IMR-90 (cell line): ENCODE data around the gene AXIN1. TPM values are rescaled to one million over a fixed set of nuclear protein-coding genes. Genes with fewer than 3 reads are reported as not detected.

Experiments used
- ATAC-seq: fragments of 200-7000 bp; cut with Tn5 transposase; 2 replicates; pipeline ENCODE4 v1.9.1; 2020; ENCODE audit warnings: low read depth, mild to moderate bottlenecking, moderate library complexity
- BruUV-seq: library from RNA; stranded (reverse); fragments of 400-500 nt; replicated peaks from 2 replicates; lab custom pipeline; 2021; lab: Mats Ljungman, UMichigan
- CTCF ChIA-PET: fragments of 300-600 bp; formaldehyde crosslinking; extraction: SDS; loops from one replicate; lab custom pipeline; 2021; ENCODE audit warnings: antibody characterized with exemption; lab: Yijun Ruan, JAX
- POLR2A ChIA-PET: fragments of 300-600 bp; sonication (Branson Sonifier 250); formaldehyde crosslinking; loops from one replicate; lab custom pipeline; 2022; ENCODE audit warnings: antibody characterized with exemption; ENCODE audit not compliant: unreplicated experiment; lab: Charles Lee
- DNase-seq: peaks from one replicate; pipeline ENCODE4 v3.0.0; 2013
- H2AFZ ChIP-seq: replicated peaks from 2 replicates; pipeline ENCODE3; 2013; ENCODE audit warnings: low read length, mild to moderate bottlenecking; ENCODE audit not compliant: poor library complexity
- H2AK5ac ChIP-seq: 2 replicates; pipeline ENCODE4 v1.6.1; 2013; ENCODE audit warnings: low read depth, low read length, inconsistent platforms
- H2AK9ac ChIP-seq: replicated peaks from 2 replicates; pipeline ENCODE3; 2013; ENCODE audit warnings: mild to moderate bottlenecking, low read depth, low read length, moderate library complexity; ENCODE audit not compliant: poor library complexity
- H2BK120ac ChIP-seq: 2 replicates; pipeline ENCODE4 v1.6.1; 2013; ENCODE audit warnings: low read depth, low read length, inconsistent platforms
- H2BK15ac ChIP-seq: 3 replicates; pipeline ENCODE4 v1.6.1; 2013; ENCODE audit warnings: low read depth, low read length, inconsistent platforms
- H2BK20ac ChIP-seq: 2 replicates; pipeline ENCODE4 v1.6.1; 2013; ENCODE audit warnings: low read depth, mild to moderate bottlenecking, inconsistent platforms, low read length, moderate library complexity
- H2BK5ac ChIP-seq: 2 replicates; pipeline ENCODE4 v1.6.1; 2013; ENCODE audit warnings: mild to moderate bottlenecking, low read depth, low read length, inconsistent platforms; ENCODE audit not compliant: poor library complexity, severe bottlenecking
- H3K14ac ChIP-seq: replicated peaks from 2 replicates; pipeline ENCODE4 v1.6.1; 2013; ENCODE audit warnings: low read depth, low read length, inconsistent platforms
- H3K18ac ChIP-seq: 2 replicates; pipeline ENCODE4 v1.6.1; 2013; ENCODE audit warnings: low read depth, low read length, control low read depth
- H3K23ac ChIP-seq: 2 replicates; pipeline ENCODE4 v1.6.1; 2013; ENCODE audit warnings: low read depth, low read length, inconsistent platforms
- H3K27ac ChIP-seq: 2 replicates; pipeline ENCODE4 v1.5.1; 2013; ENCODE audit warnings: mild to moderate bottlenecking, control low read depth, low read length; ENCODE audit not compliant: insufficient read depth
- H3K27me3 ChIP-seq: 2 replicates; pipeline ENCODE4 v1.6.1; 2013; ENCODE audit warnings: low read length; ENCODE audit not compliant: control insufficient read depth, insufficient read depth
- H3K36me3 ChIP-seq: 2 replicates; pipeline ENCODE4 v1.6.1; 2013; ENCODE audit warnings: low read length, mixed read lengths; ENCODE audit not compliant: control insufficient read depth, insufficient read depth
- H3K4ac ChIP-seq: 2 replicates; pipeline ENCODE4 v1.6.1; 2013; ENCODE audit warnings: low read depth, low read length, inconsistent platforms
- H3K4me1 ChIP-seq: 2 replicates; pipeline ENCODE4 v1.6.1; 2013; ENCODE audit warnings: low read length, mixed read lengths; ENCODE audit not compliant: control insufficient read depth, insufficient read depth
- H3K4me2 ChIP-seq: 2 replicates; pipeline ENCODE4 v1.6.1; 2013; ENCODE audit warnings: low read depth, mild to moderate bottlenecking, control low read depth, low read length, moderate library complexity
- H3K4me3 ChIP-seq: 2 replicates; pipeline ENCODE4 v1.5.1; 2013; ENCODE audit warnings: low read depth, mild to moderate bottlenecking, control low read depth, low read length, moderate library complexity; ENCODE audit not compliant: insufficient read depth
- H3K56ac ChIP-seq: 2 replicates; pipeline ENCODE4 v1.6.1; 2013; ENCODE audit warnings: low read length, inconsistent platforms; ENCODE audit not compliant: insufficient read depth; ENCODE audit errors: extremely low read depth
- H3K79me1 ChIP-seq, 2 experiments: 2 replicates each; pipeline ENCODE4 v1.6.1; 2013; ENCODE audit warnings: low read length in 2 of 2, inconsistent platforms in 1 of 2, low read depth in 1 of 2
- H3K9ac ChIP-seq: 2 replicates; pipeline ENCODE4 v1.6.1; 2013; ENCODE audit warnings: low read depth, low read length, control low read depth
- H3K9me1 ChIP-seq: 2 replicates; pipeline ENCODE4 v1.6.1; 2013; ENCODE audit warnings: low read length, inconsistent platforms; ENCODE audit not compliant: insufficient read depth
- H3K9me3 ChIP-seq: 2 replicates; pipeline ENCODE4 v1.6.1; 2013; ENCODE audit warnings: low read length; ENCODE audit not compliant: control insufficient read depth, insufficient read depth
- H4K20me1 ChIP-seq: 2 replicates; pipeline ENCODE4 v1.6.1; 2013; ENCODE audit warnings: low read length, inconsistent platforms; ENCODE audit not compliant: insufficient read depth
- H4K5ac ChIP-seq: 2 replicates; pipeline ENCODE4 v1.6.1; 2013; ENCODE audit warnings: mild to moderate bottlenecking, low read depth, low read length, control low read depth
- H4K8ac ChIP-seq, 2 experiments: 2 replicates each; pipeline ENCODE4 v1.6.1; 2013; ENCODE audit warnings: low read depth in 2 of 2, low read length in 2 of 2, control low read depth in 1 of 2, inconsistent platforms in 1 of 2
- H4K91ac ChIP-seq: 2 replicates; pipeline ENCODE4 v1.6.1; 2013; ENCODE audit warnings: low read depth, low read length, inconsistent platforms; ENCODE audit not compliant: insufficient read depth
- ELK1 ChIP-seq: fragments of 150-350 bp; IDR thresholded peaks from 2 replicates; pipeline ENCODE4 v1.6.1; 2016; ENCODE audit warnings: low read depth, mild to moderate bottlenecking, low read length, moderate library complexity, borderline replicate concordance
- MAFK ChIP-seq: IDR thresholded peaks from 2 replicates; pipeline ENCODE4 v1.6.1; 2012; ENCODE audit warnings: low read depth, low read length, improper control_type of control experiment
- MXI1 ChIP-seq: IDR thresholded peaks from 2 replicates; pipeline ENCODE4 v1.6.1; 2012; ENCODE audit warnings: low read depth, mild to moderate bottlenecking, low read length, moderate library complexity, borderline replicate concordance
- RCOR1 ChIP-seq: IDR thresholded peaks from 2 replicates; pipeline ENCODE4 v1.6.1; 2012; ENCODE audit warnings: mild to moderate bottlenecking, low read length, improper control_type of control experiment; ENCODE audit not compliant: insufficient replicate concordance
- RFX5 ChIP-seq: IDR thresholded peaks from 2 replicates; pipeline ENCODE4 v1.8.0; 2012; ENCODE audit warnings: low read depth, mild to moderate bottlenecking, low read length, moderate library complexity
- USF2 ChIP-seq: fragments of 150-350 bp; IDR thresholded peaks from 2 replicates; pipeline ENCODE4 v1.6.1; 2017; ENCODE audit warnings: mild to moderate bottlenecking, antibody characterized with exemption, low read length, low read depth
- WGBS, 2 experiments: methylation state at CpG; one replicate each; pipeline versions ENCODE4 v1.1.5 to v1.1.7; 2013; ENCODE audit warnings: missing lambda C conversion rate in 2 of 2; ENCODE audit not compliant: insufficient read length in 1 of 2; ENCODE audit errors: extremely low coverage in 2 of 2; 5-methylcytosine and 5-hydroxymethylcytosine counted together
- dilution Hi-C: fragments of 300-500 bp; cut with HindIII; formaldehyde crosslinking; loops from one replicate; pipeline ENCODE4 v1.14.3; 2018; ENCODE audit warnings: low sequenced_read_pairs; ENCODE audit not compliant: unreplicated experiment
- in situ Hi-C: fragments of 300-500 bp; cut with MboI; formaldehyde crosslinking; loops from 3 replicates; pipeline ENCODE4 v1.14.3; 2019; ENCODE audit warnings: low sequenced_read_pairs, inconsistent platforms, mixed read lengths
- intact Hi-C: fragments of 100-400 bp; cut with micrococcal nuclease; formaldehyde crosslinking; loops from 2 replicates; pipeline ENCODE4 v1.10.0; 2022
- polyA plus RNA-seq, 3 experiments: library from polyadenylated mRNA; depleted of rRNA; stranded (reverse); fragments of >200 nt; gene quantifications; 2 replicates each; pipeline ENCODE4 v1.2.3, GENCODE V29; 2012; ENCODE audit warnings: low replicate concordance in 1 of 3
- total RNA-seq: library from RNA; depleted of rRNA; stranded (reverse); fragments of >200 nt; gene quantifications from 2 replicates; pipeline ENCODE4 v1.2.3, GENCODE V29; 2012

AXIN1 gene
- total and polyA plus RNA-seq, 2 of the 4 experiments (the other 2 are of a cell fraction) = 10.9 to 14.2 TPM

GRCh38 chr16:324201-324450 lies 28.4 kb downstream of the AXIN1 start:
- no peak overlapping the region for H4K91ac ChIP-seq
- H3K79me1 ChIP-seq = peaks cover 33 to 73% of the 10 kb centered on the region in 2 experiments
- intact Hi-C loops = no loop called here
- H3K4ac ChIP-seq = no peak overlapping the region
- in situ Hi-C loops = no loop called here
- no peak overlapping the region for H2AFZ ChIP-seq
- ATAC-seq (no peak), DNase-seq (no peak)
- no peak overlapping the region for H3K18ac ChIP-seq
- H3K4me3 ChIP-seq = no peak overlapping the region
- H3K4me2 ChIP-seq = no peak overlapping the region
- TF ChIP-seq MAFK (no peak), RFX5 (no peak), RCOR1 (no peak), ELK1 (no peak), USF2 (no peak), MXI1 (no peak)
- H4K20me1 ChIP-seq = peaks cover 85% of the 10 kb centered on the region
- no peak overlapping the region for H3K27ac ChIP-seq
- no peak overlapping the region for H2AK9ac ChIP-seq
- H2AK5ac ChIP-seq = no peak overlapping the region
- peaks cover 9% of the 10 kb centered on the region for H3K4me1 ChIP-seq
- CTCF ChIA-PET = no interaction called here
- H3K27me3 ChIP-seq = no peaks in the 10 kb centered on the region
- H3K14ac ChIP-seq = no peak overlapping the region
- no peak overlapping the region for H3K23ac ChIP-seq
- no peak overlapping the region for H3K9ac ChIP-seq
- H2BK15ac ChIP-seq = no peak overlapping the region
- POLR2A ChIA-PET = no interaction called here
- H2BK20ac ChIP-seq = no peak overlapping the region
- no peak overlapping the region for H2BK5ac ChIP-seq
- no peak overlapping the region for H2BK120ac ChIP-seq
- peaks cover 4% of the 10 kb centered on the region for H3K36me3 ChIP-seq
- H3K9me3 ChIP-seq = no peaks in the 10 kb centered on the region
- dilution Hi-C loops = no loop called here
- BruUV-seq = no TSS peak
- no peak overlapping the region for H3K56ac ChIP-seq
- peaks cover 26% of the 10 kb centered on the region for H3K9me1 ChIP-seq
- H4K8ac ChIP-seq = no peak overlapping the region
- 86% methylated on average over 17 of the region's 17 CpGs; no CpG with 5 or more reads in 1 of the 2 experiments for WGBS, 2 experiments
- H4K5ac ChIP-seq = no peak overlapping the region
